Hippocampal formation (tissue), 2 donors: ENCODE data around the gene NPB.
A peak's percentile ranks its signal among the peaks of the same experiment; 100 is the strongest.

ENCODE experiments used
- DNase-seq, 2 donors: peaks; one replicate each; lab custom pipeline; 2025; lab: John Stamatoyannopoulos, UW

NPB gene

GRCh38 chr17:81898885-81899284 lies 3.2 kb upstream of the NPB start:
- no peak for DNase-seq

DNA sequence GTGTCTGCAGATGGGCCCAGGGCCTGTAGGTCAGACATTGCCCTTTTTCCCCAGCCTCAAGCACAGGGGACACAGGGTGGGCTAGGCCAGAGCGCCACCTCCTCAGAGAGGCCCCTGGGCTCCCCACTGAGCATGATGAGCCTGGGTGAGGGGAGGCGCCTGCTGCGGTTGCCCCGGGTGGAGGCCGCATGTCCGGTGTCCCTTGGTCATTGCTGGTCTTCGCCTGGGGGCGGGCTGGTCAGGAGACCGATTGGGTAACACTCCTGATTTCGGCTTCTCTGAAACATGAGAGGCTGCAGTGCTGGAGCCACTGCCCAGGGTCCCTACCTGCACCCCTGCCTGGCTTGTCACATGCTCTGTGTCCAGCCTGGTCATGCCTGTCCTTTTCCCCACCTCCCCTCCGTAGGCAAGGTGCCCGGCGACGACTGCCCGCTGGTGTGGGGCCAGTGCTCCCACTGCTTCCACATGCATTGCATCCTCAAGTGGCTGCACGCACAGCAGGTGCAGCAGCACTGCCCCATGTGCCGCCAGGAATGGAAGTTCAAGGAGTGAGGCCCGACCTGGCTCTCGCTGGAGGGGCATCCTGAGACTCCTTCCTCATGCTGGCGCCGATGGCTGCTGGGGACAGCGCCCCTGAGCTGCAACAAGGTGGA lies 2.4 kb upstream of the NPB start:
- DNase-seq, result no peak

DNA sequence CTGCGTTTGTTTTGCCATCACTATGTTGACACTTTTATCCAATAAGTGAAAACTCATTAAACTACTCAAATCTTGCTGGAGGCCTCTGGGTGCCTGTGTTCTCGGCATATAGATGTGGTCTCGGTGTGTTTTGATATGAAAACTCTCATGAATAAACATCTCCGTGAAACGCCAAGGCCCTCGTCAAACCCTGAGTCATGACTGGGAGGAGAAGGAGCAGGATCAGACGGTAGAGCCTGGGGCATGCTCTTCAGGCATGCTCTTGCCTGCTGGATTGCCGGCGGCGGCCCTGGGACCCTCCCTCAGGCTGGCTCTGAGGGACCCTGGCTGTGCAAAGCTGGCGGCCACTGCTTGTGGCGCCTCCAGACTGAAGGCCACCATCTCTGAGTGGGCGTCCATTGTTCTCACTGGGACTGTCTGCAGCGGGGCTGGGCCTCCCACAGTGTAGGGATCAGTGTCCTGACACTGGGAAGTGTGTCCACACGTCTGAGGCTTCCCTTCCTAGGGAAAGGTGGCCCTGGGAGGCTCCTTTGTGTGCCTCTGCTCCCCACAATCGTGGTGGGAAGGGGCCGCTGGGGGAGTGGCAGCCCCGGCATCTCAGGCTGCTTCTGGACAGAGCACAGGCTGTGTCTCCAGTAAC lies 1.7 kb upstream of the NPB start:
- no peak for DNase-seq

DNA sequence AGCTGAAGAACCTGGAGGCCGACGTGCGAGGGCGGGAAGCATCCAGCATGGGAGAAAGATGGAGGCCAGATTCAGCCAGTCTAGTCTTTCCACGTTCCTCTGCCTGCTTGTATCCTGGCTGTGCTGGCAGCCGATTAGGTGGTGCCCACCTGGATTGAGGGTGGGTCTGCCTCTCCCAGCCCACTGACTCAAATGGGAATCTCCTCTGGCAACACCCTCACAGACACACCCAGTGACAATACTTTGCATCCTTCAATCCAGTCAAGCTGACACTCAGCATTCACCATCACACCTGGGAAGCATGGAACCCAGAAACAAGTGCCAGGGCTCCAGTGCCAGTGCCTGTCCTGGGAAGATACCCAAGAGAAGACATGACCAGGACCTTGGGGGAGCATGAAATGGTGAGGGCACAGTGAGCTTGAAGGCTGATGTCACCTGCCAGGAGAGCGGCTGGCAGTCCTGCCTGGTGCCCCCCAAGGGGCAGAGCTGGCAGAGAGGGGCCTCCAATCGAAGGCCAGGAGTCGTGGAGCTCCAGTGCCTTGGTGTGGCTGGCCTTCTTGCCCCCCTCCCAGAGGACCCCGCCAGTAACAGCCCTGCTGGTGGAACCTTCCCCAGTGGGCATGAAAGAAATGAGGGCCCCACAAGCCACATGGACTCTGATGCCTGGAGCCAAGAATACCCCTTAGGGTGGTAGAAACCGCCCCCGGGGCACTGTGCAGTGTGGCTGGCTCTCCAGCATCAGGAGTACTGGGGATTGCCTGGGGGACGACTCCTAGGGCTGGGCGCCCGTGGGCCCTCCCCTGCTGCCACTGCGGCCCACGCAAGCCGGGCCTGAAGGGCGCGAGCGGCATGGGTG lies 643 bp upstream of the NPB start:
- no peak for DNase-seq

DNA sequence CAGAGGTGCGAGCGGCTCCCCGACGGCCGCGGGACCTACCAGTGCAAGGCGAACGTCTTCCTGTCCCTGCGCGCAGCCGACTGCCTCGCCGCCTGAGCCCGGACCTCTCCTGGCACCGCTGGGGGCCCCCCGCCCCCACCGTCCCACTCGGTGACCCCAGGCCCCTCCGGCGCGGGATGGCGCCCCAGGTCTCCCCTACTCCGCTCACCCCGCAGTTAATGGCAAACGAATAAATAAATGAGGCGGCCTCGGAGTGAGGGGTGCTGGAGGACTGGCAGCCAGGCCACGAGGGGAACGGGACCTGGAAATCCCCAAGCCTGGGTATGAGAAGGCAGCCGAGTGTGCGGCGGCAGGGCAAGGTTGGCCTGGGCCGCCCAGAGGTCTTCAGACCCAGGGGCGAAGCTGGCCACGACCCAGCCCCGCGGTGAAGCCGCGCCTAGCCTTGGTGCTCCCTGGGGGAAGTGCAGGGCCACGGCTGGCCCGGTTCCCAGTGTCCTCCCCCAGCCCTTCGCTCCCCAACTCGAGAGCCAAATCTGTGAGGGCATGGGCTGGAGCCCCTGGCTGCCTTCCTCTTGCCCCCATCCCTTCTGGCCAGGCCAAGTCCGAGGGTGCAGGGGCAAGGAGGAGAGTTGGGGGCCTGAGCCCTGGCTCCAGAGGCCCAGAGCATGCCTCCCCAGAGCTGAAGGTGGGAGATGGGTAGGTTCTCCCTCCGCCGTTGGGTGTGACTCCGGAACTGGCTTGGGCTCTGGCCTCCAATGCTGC lies 796 bp downstream of the NPB start:
- DNase-seq, result no peak

DNA sequence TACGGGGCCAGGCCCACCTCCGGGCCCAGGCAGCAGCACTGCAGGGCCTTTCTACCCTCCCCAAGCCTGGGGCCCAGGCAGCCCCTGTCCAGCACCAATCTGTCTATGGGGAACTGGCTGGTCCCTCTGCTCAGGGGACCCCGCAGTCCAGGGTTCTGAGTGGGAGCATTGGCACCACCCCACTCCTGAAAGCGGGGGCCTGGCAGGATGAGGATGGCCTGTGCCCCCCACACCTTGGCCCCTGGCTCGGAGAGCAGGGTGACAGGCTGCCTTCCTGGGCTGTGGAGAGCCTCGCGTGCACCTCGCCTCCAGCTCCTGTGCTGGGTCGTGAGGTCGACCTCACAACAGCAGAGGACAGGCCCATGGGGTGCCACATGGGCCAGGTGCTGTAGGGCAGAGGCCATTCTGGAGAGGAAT lies 1.4 kb downstream of the NPB start:
- no peak for DNase-seq

DNA sequence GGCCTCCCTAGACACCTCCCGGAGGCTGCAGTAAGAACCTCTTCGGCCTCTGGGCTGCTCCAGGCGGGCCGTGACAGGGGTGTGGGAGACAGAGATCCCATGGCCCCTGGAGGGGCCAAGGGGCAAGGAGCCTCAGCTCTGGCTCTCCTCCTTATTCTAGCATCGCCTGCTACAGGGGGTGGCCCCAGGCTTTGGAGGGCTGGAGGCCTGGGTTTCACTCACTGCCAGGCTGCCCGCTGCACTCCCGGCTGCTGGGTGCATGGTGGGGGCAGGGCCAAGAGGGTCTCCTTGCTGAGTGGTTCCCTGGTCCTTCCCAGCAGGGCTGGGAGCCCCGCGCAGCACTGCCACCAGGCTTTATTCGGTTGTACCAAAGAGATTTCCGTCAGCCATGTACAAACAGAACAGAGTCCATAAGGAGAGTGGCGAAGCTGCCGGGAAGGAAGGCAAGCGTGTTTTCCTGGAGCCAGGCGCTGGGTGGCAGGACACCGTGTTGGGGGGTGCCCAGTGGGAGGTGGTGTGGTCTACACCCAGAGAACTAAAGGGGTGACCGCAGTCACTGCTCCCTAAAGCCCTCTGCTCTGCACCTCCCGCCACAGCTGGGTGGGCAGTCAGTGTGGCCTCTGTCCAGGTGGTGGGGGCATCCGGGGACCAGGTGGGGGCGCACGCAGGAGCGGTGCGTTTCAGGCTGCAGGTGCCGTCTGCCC lies 2.0 kb downstream of the NPB start:
- DNase-seq, result no peak

- no peak for DNase-seq
Observed at GRCh38 chr17:81904600-81905423, 2.8 kb downstream of the NPB start.

- DNase-seq, result no peak
Observed at GRCh38 chr17:81905424-81905875, 3.4 kb downstream of the NPB start.

- DNase-seq, result no peak
Observed at GRCh38 chr17:81905993-81906392, 4.0 kb downstream of the NPB start.

DNA sequence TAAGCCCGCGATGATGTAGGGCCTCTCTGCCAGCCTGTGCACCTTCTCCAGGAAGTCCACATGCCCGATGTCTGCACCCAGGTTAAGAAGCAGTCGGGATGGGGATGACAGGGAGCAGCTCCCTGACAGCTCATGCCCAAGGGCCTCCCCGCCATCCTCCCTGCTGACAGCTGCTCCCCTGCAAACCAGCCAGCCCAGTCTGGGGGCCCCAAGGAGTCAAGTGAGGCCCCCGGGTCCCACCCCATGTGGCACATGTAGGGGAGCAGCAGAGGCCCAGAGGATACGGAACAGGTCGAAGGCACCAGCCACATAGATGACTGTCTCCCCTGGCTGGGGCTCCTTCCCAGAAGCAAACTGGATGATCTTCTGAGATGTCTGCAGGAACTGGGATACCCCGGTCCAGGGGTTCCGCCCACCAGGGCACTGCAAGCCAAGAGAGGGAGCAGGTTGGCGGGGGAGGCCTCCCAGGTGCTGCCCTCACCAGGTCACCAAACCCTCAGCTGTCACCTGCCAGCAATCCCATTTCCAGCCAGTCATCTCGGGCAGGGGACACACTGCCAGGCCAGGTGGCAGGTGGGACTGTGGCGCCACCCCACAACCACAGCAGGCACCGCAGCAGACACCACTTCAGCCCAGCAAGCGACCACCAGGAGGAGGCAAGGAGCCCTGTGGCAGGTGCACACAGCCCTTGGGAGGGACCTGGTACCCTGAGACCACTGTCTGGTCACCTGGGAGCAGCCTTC lies 4.6 kb downstream of the NPB start:
- DNase-seq, result no peak

- DNase-seq, result no peak
Observed at GRCh38 chr17:81907219-81908145, 5.4 kb downstream of the NPB start.

GRCh38 chr17:81908793-81909192 lies 6.8 kb downstream of the NPB start:
- no peak for DNase-seq

- no peak for DNase-seq
Observed at GRCh38 chr17:81909231-81909630, 7.2 kb downstream of the NPB start.

GRCh38 chr17:81909966-81910839 lies 8.2 kb downstream of the NPB start:
- no peak for DNase-seq

DNA sequence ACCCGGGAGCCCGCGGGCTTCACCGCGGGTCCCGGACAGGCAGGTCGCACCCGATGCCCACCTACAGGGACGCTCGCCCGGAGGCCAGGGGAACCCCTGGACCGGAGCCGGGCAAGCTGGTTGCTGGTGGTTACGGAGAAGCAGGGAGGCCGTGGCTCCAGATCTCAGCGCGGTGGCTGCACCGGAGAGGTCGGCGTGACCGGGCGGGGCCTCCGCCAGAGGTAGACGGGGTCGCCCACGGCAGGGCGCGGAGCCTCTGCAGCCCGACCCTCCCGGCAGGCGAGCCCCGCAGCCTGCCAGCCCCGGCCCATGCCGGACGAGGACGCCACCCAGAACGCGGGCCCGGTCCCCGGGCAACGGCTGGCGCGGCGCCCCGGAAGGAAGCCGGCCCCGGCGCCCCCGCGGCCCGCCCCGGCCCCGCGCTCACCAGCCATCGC lies 8.8 kb downstream of the NPB start:
- no peak for DNase-seq

GRCh38 chr17:81911277-81911961 lies 9.4 kb downstream of the NPB start, which contains the start of gene PCYT2:
PCYT2 (minus strand) TSS chr17:81911399; CDS start chr17:81911355, 44 bp downstream.
- DNase-seq, result peak; percentile 82 to 86
